ENCODE data around the gene AKNA.

The AKNA gene

DNA sequence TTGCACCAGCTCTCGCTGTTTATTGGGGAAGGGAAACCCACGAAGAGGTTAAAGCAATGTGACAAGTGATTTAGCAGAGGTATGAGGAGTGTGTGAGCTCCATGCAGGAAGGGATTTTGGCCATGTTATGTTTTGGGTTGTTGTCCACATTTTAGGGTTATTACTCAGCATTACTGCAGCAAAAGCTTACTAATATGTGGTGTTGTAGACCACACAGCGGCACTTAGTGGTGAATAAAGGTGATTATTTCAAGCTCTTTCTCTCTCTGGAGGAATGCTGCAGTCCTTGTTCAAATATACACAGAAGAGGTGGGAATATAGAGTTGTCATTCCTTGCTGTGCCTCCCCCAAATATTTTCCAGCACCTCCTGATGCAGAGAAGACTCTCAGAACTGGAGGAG, 29.7 kb upstream of the AKNA start:
- DNase-seq (ENCODE audit: low read depth in 2 of 2), result no peak

DNA sequence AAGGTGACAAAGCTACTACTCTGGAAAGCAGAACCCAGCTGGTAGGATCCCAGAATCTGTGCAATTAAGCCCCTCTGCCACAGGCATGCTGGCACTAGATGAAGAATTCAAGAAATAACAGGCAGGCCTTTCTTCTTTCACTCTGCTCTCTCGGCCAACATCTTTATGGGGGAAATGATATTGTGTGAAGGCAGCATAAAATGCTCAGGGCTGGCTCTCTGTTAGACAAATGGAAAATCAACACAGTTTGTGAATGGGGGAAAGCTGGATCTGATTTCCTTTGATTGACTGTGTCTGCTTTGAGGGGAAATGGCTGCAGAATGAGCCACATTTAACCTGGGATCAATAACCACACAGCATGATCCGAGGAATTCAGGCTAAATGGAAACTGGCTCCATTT, 29.1 kb upstream of the AKNA start:
- no peak for DNase-seq (ENCODE audit: low read depth in 2 of 2)

DNA sequence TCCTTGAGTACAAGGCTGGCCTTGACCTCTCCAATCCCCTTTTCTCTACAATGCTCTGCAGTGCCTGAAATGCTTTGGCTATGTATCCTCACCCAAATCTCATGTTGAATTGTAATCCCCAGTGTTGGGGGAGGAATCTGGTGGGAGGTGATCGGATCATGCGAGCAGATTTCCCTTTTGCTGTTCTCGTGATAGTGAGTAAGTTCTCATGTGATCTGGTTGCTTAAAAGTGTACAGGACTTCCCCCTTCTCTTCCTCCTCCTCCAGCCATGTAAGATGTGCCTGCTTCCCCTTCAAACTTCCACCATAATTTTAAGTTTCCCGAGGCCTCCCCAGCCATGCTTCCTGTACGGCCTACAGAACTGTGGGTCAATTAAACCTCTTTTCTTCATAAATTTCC, 28.5 kb upstream of the AKNA start:
- DNase-seq (ENCODE audit: low read depth in 2 of 2), result no peak

DNA sequence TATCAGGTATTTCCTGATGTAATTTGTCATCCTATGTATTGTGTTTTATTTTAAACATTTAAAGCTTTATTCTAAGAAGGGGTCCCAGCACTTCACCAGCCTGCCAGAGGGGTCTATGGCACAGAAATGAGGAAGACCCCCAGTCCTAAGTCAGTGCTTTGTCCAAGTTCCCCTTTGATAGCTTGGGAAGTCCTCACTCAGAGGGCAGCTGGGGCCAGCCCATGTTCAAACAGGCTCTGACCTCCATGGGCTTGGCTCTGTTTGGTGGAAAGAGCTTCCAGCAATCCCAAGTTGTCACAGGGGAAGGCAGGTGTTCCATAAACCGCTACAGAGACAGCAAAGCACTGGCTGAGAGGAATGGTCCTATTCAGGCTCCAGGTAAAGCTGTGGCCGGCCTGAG, 26.6 kb upstream of the AKNA start:
- DNase-seq (ENCODE audit: low read depth in 2 of 2), result no peak

DNA sequence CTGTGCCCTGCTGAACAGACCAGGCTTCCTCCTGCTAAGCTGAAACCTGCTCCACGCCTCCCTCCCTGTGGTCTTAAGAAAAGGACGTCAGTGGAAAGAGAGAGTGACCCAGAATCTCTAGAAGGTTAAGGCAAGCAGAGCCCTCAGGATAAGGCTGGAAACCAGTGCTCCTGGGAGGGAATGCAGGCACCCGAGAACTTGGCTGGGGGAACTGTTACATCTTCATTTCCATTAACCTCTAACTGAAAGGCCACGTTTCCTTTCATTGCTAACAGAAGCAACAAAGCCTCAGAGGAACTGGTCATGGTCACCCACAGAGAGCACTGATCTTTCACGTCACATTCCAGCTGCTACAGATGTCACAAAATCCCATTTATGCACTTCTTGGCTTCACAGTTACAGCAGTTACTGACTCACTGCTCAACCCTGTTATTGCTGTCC, 26.1 kb upstream of the AKNA start:
- no peak for DNase-seq (ENCODE audit: low read depth in 2 of 2)

DNA sequence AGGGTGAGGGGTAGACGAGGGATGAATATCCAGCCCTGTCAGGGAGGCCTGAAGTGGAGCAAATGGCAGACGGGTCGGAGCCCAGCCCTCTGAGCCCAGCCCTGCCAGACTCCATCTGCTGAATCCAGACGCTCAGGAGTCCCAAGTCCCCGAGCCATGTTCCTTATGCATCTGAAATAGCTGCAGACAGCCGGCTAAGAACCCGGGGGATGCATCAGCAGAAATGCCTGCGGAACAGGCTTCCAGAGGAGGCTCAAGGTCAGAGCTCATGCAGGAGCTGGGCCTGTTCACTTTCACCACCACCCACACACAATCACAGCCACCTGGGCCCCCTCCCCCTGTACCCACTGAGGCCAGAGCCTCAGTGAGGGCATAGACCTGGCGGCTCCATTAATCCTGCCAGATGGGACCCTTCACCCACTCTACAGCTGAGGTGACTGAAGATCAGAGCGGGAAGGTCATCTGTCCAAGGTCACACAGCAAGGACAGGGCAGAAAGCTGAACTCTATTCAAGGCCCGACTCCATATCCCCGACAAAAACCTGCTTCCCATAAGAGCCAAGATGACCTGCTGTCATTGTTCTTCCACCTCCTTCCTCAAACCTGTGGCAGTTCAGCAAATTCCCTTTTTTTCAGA, 24.4 kb upstream of the AKNA start:
- DNase-seq (ENCODE audit: low read depth in 2 of 2), result no peak

DNA sequence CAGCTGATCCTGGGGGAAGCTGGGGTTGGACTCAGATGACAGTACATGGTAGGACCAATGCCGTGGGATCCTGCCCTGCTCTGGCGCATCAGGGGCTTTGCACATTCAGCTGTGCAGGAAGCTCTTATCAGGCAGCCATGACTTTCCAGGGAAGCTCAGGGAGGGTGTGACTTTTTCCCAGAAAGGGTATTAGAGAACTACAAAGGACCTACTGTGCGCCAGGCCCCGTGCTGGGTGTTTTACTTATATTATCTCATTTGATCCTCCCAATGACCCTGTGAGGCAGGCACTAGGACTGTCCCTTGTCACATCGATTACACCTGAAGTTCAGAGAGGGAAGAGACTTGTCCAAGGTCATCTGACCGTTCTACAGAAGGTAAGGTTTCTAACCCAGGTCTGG, 23.7 kb upstream of the AKNA start:
- no peak for DNase-seq (ENCODE audit: low read depth in 2 of 2)

DNA sequence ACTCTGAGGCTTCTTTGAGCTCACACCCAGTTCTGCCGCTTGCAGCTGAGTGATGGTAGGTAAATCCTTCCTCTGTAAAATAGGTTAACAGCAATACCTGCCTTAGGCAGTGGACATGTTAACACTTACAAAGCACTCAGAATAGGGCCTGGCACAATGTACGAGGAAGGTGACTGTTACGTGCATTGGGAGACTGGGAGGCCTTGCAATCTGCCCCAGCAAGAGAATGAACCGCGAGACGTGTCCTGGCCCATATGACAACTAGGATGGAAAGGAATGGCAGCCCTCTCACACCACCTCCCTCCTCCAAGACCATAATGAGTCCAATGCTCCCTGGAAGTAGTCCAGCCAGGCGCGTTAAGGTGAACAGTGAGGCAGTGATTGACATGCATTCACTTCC, 23.1 kb upstream of the AKNA start:
- no peak for DNase-seq (ENCODE audit: low read depth in 2 of 2)

DNA sequence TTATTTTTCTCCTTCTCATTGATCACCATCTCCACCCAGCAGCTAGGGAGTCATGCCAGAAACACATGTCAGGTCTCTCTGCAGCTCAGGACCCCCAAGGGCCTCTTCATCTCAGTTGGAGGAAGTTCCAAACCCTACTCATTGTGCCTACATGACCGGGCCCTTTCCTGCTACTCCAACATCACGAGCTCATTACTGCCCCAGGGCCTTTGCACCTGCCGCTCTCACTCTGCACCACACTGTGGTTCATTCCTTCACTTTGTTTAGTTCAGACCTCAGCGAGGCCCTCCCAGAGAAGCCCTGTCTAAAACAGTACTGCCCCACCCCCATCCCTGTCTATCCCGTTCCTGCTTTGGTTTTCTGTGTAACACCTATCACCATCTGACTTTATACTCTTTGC, 22.1 kb upstream of the AKNA start:
- no peak for DNase-seq (ENCODE audit: low read depth in 2 of 2)

DNA sequence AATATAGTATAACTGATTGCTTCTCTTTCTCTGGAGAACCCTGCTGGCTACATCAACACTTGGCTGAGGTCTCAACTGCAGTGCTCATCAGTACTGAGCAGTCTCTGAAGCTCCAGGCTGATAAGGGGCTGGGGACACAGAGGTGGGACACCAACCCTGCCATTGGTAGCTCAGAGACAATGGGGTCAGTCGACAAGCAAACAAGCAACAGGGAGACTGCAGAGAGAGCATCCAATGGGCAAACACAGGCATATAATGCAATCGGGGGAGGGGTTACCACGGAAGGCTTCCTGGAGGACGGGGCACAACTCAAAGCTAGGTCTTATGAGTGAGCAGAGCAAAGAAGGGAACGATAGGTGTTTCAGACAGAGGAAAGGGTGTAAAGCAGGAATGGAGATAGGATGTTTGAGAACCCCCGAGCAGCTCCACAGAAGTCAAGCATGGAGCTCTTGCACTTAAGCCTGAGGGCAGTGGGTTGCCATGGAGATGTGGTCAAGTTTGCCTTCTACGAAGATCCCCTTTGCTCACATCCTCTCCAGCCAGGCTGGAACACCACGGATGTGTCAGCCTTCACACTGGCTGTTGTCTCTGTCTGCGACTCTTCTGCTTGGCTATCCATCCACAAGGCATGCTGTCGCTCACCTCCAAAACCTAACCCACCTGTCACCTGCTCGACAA, 21.5 kb upstream of the AKNA start:
- DNase-seq (ENCODE audit: low read depth in 2 of 2), result no peak

DNA sequence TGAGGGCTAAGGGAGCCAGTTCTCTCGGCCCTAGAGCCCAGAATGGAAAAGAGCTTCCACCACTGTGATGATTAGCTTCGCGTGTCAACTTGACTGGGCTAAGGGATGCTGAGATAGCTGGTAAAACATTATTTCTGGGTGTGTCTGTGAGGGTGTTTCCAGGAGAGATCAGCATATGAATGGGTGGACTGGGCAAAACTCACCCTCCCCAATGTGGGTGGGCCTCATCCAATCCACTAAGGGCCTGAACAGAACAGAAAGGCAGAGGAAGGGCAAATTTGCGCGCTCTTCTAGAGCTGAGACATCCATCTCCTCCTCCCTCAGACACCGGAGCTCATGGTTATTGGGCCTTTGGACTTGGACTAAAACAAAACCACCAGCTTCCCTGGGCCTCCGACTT, 20.9 kb upstream of the AKNA start:
- DNase-seq (ENCODE audit: low read depth in 2 of 2), result no peak

DNA sequence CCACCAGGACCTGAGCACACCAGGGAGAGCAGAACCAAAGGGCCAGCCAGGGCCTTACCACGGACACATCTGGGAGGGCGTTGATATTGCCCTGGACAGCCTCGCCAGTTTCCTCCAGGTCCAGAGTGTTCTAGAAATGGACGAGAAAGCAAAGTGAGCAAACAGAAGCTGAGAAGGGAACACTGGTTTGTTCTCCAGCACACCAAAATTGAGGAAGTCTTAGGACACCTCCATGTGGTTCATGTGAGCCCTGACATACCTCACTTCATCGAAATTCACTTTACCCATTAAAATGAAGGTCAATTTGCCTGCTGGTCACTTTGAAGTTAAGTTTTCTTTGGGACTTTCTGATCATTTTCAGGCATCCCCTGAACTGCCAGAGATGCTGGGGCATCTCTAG, 20.1 kb upstream of the AKNA start:
- no peak for DNase-seq (ENCODE audit: low read depth in 2 of 2)

DNA sequence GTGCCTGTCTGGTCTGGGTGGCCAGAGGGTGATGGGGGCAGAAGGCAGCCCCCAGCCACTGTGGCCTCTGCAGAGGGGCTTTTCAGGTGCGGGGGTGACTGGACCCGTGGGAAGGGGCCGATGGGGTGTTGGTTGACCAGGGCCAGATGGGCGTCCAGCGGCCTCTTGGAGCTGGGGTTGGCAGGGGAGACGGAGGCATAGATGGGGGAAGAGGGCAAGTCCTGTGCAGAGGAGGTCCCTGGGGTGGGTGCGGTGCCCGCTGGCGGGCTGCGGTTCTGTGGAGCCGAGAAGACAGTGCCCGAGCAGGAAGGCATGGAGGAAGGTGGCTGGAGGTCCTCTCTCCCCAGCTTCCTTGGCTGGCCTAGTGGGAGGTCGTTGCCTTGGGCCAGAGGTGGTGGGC, 18.7 kb upstream of the AKNA start:
- no peak for DNase-seq (ENCODE audit: low read depth in 2 of 2)

DNA sequence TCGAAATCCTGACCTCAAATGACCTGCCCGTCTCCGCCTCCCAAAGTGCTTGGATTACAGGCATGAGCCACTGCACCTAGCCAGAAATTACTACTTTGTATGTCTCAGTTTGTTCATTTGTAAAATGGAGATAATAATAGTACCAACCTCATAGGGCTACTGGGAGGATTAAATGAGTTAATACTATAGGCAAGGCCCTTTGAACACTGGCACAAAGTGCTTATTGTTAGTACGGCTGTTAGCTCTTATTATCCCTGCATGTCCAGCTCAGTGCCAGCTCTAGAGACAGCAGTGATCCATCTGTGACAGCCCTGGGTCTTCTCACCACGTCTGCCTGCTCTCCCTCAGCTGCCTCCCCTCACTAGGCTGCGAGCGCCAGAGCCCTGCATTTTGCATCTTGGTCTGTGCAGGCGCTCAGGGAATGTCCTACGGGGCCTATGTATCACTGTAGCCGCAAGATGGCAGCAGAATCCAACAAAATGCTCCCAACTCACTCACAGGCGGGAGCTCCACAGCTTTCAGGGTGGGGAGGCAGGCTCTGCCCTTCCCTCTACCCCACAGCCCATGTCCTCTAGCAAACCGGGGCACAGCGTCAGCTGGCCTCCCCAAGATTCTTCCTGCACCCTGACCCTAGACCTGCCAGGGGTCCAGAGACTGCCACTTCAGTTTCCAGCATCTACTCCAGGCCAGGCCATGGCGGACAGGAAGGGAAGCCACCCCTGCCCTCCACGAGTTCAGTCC, 17.7 kb upstream of the AKNA start:
- peak; percentile 58 to 70 for DNase-seq (ENCODE audit: low read depth in 2 of 2)

DNA sequence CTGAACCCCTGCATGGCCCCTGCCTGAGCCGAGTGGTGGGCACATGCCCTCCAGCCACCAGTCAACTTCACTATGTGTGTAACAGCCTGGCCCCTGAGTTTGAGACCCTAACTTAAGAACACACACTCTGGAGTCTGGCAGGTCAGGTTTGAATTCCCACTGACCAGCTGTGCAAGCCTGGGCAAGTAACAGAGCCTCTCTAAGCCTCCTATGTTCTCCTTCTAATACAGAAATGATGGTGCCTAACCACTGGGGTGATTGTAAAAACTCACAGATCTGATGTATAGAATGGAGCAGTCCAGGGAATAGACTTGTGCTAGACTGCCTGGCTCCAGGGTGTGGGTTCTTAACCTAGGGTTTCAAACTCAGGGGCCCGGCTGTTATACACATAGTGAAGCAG, 16.7 kb upstream of the AKNA start:
- no peak for DNase-seq (ENCODE audit: low read depth in 2 of 2)

DNA sequence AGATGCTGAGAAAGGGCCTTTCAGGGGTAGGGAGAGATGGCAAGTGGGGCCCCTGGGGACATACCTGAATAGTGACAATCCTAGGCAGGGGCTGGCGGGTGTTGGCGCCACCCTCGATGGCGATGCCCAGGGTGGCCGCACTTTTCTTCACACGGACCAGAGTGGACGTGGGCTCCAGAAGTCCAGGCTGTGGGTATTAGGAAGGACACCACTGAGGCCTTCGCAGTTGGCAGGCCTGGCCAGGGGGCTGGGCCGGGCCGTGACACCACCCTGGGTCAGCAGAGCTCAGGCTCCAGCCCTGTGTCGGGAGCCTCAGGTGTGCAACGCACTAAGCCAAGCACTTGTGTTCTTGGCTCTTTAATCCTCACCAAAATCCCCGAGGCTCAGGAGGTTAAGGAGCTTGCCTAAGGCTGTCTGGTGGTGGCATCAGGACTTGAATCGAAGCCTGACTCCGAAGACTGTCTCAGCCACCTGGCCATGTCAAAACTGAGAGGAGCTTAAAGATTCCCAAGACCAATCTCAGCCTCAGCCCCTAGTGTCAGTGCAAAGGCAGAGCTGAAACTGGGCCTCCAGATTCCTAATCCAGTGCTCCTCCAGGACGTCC, 15.5 kb upstream of the AKNA start:
- DNase-seq (ENCODE audit: low read depth in 2 of 2), result no peak

DNA sequence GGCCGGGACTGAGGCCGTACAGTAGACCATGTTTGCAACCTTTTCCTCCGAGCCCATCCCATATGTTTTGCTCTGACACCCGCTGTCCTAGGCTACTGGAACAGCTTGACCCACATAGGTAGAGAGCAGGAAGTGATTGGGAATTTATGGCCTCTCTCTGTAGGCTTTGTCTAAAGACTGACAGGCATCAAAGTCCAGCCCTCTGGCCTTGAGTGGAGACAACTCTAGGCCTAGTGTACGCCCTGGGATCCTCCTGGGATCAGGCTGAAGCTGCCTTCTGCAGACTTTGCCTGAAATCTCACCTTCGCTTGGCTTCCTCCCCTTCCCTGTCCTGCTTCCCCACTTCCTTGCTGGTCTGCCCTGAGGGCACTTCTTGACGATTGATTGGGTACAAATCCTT, 13.6 kb upstream of the AKNA start:
- DNase-seq (ENCODE audit: low read depth in 2 of 2), result no peak

DNA sequence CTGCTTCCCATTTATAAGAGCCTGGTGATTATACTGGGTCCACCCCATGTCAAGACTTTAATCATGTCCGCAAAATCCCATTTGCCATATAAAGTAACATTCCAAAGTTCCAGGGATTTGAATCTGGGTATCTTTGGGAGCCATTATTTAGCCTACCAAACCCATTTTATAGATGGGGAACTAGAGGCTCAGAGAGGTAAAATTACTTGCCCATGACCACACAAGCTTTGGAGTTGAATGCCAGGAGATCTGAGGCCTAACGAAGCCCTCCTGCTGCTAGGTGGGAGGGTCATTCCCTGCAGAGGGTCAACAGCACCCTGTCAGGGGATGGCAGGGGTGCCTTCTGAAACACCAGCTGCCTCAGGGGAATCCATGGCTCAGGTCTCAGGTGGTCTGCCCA, 13.0 kb upstream of the AKNA start:
- DNase-seq (ENCODE audit: low read depth in 2 of 2), result no peak

DNA sequence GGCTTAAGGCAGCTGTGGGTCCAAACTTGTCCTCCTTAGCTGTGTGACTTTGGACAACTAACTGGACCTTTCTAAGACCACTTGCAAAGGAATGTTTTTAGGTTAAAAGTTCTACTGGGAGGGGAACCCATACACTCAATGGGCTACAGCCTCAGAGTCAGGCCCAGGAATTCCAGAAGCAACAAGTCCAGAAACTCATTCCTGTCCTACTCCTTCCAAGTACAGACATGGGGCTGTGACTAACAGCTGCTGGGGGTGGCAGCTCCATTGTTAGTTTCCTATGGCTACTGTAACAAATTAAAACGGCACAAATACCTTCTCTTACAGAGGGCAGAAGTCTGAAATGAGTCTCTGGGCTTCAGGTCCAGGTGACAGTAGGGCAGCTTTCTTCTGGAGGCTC, 12.4 kb upstream of the AKNA start:
- no peak for DNase-seq (ENCODE audit: low read depth in 2 of 2)

DNA sequence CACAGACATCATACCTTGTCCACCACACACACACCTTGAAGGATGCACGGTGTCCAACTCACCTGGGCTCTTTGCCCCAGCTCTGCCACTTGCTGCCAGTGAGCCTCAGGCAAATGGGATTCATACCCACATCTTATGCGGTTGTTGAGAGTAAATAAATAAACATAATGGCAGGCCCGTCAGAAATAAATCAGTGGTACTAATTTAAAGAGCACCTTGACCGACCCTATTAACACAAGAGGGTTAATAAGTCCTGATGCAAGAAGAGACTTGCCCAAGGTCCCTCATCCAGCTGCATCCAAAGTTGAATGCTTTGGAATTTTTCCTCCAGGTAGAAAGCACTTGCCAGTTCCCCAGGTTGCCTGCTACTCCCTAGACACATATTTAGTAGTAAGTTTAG, 11.6 kb upstream of the AKNA start:
- no peak for DNase-seq (ENCODE audit: low read depth in 2 of 2)

DNA sequence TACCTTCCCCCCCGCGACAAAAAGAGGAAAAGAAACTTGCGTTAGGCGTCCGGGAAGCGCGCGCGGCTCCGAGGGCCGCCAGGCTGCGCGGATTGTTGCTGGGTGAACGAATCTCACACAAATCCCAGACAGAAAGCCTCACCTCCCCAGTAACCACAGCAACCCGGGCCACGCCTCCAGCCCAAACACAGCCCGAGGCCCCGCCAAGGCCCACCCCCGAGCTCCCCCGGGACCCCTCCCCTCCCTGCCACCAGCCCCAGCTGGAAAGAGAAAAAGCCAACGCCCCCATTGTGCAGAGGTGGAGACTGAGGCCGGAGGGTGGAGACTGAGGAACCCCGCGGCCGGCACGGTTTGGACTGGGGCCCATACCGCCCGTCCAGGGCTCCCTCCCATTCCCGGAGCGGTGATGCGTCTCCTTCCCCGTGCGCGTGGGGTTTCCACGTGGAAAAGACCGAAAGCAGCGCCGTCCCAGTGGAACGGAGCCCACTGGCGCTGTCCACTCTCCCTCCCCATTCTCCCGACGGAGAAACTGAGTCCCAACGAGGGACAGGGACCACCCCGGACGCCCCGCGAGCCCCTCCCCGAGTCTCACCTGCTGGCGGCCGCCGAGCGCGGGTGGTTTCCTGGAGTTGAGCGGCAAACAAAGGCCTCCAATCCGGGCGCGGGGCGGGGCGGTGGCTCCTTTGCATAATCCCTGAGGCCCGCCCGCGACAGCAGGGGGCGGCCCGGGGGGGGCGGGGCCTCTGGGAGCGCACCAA, 10.2 kb upstream of the AKNA start:
- DNase-seq (ENCODE audit: low read depth in 2 of 2), result peak; percentile 89 to 96

DNA sequence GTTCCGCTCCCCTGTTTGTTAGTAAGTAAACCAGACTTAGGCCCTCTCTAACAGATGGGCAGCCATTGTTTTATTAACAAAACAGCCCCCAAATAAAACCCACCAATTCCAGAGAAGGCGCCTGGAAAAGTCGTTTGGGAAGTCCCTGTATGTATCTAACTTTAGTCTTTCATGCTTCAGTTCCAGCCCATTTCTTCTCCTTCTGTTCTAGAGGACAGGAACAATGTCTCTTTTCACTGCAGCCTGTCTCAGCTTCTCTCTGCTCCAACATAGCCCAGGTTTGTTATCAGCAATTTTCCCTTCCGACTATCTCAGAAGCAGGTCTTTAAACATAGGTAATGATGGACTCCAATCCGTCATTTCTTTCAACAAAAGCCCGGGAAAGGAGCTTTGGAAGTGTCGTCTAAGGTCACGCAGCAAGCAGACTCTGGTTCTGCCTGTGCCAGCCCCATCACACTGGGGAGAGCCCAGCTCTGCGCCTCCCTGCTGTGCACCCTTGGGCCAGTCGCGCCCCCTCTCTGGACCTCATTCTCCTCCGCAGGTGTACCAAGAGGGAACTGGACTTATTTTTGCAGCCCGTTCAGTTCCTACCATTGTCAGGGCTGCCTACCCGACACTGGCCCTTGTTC, 9.6 kb upstream of the AKNA start:
- DNase-seq (ENCODE audit: low read depth in 2 of 2), result no peak

Data from stimulated activated CD4-positive, alpha-beta T cell treated with anti-CD3 and anti-CD28 coated beads, Interleukin-12 subunit alpha, Interleukin-12 subunit beta, amount 100 ng/mL, for 24 hours (primary cell).